Right ventricle myocardium superior (tissue), 1 donor: ENCODE measurements around the gene RNF26. TPM values are rescaled to one million over a fixed set of nuclear protein-coding genes. Genes with fewer than 3 reads are reported as not detected.

ENCODE experiments used
- ATAC-seq: fragments of 200-7000 bp; cut with Tn5 transposase; one replicate; pipeline ENCODE4 v1.9.1; 2020; ENCODE audit warnings: mild to moderate bottlenecking; ENCODE audit not compliant: poor library complexity
- DNase-seq: peaks from one replicate; pipeline ENCODE4 v3.0.0-alpha.2; 2020
- intact Hi-C: fragments of 100-400 bp; cut with DNase I; formaldehyde crosslinking; loops from one replicate; pipeline ENCODE4 v1.11.2; 2022
- total RNA-seq: library from RNA; stranded (reverse); fragmentation: NEBNext Ultra II Directional; extraction: Animal tissue kit (Norgen Biotek cat#: 25700); gene quantifications from one replicate; pipeline ENCODE4 v1.2.1, GENCODE V29; 2021
- donor health status: DM: no; HTN: yes; CAD: no; lungs with severe emphysema.

Gene RNF26
- total RNA-seq, 1 donor from 2014 or later = 12.9 TPM

- DNase-seq (no peak), ATAC-seq (no peak)
- intact Hi-C loops = no loop called here
Observed at GRCh38 chr11:119344291-119345010, 10.1 kb downstream of the RNF26 start.

- no peak for ATAC-seq
- DNase-seq = no peak
- intact Hi-C loops = no loop called here
Observed at GRCh38 chr11:119345685-119346084, 11.4 kb downstream of the RNF26 start.

- intact Hi-C loops = no loop called here
- ATAC-seq (no peak), DNase-seq (no peak)
Observed at GRCh38 chr11:119346605-119347004, 12.3 kb downstream of the RNF26 start, which contains the start of gene MFRP. Gene MFRP, minus strand, starts transcription at chr11:119346705. Its CDS starts 192 bp downstream, at chr11:119346513.

- ATAC-seq (no peak), DNase-seq (no peak)
- intact Hi-C loops = no loop called here
Observed at GRCh38 chr11:119347242-119347641, 12.9 kb downstream of the RNF26 start.

GRCh38 chr11:119347940-119348605 lies 13.7 kb downstream of the RNF26 start:
- DNase-seq (no peak), ATAC-seq (no peak)
- intact Hi-C loops = no loop called here

GRCh38 chr11:119350302-119350701 lies 16.0 kb downstream of the RNF26 start:
- ATAC-seq = no peak
- peak; percentile 10 for DNase-seq
- intact Hi-C loops = loop anchor here (10.0 kb wide), 1 partner anchor 124 kb away; no protein-coding TSS in a partner anchor

- no peak for DNase-seq
- intact Hi-C loops = loop anchor here (10.0 kb wide), 1 partner anchor 124 kb away; no protein-coding TSS in a partner anchor
- ATAC-seq = no peak
Observed at GRCh38 chr11:119351232-119351631, 16.9 kb downstream of the RNF26 start.

GRCh38 chr11:119352857-119353260 lies 18.5 kb downstream of the RNF26 start:
- DNase-seq = peak; percentile 56
- intact Hi-C loops = loop anchor here (10.0 kb wide), 1 partner anchor 122 kb away; no protein-coding TSS in a partner anchor
- peak; percentile 37 for ATAC-seq

GRCh38 chr11:119355091-119355843 lies 20.9 kb downstream of the RNF26 start:
- DNase-seq (no peak), ATAC-seq (no peak)
- intact Hi-C loops = loop anchor here (10.0 kb wide), 1 partner anchor 120 kb away; no protein-coding TSS in a partner anchor

- intact Hi-C loops = loop anchor here (10.0 kb wide), 1 partner anchor 118 kb away; no protein-coding TSS in a partner anchor
- ATAC-seq (peak; percentile 77), DNase-seq (peak; percentile 89)
Observed at GRCh38 chr11:119356349-119357031, 22.2 kb downstream of the RNF26 start.

GRCh38 chr11:119357074-119357473 lies 22.7 kb downstream of the RNF26 start:
- intact Hi-C loops = loop anchor here (10.0 kb wide), 1 partner anchor 118 kb away; no protein-coding TSS in a partner anchor
- DNase-seq (no peak), ATAC-seq (peak; percentile 2)

GRCh38 chr11:119359365-119360214 lies 25.3 kb downstream of the RNF26 start:
- peak; percentile 37 for DNase-seq
- intact Hi-C loops = loop anchor here (10.0 kb wide), 1 partner anchor 115 kb away; no protein-coding TSS in a partner anchor
- no peak for ATAC-seq

- ATAC-seq = peak; percentile 57
- peak; percentile 79 for DNase-seq
- intact Hi-C loops = no loop called here
Observed at GRCh38 chr11:119361056-119361787, 26.9 kb downstream of the RNF26 start.

- ATAC-seq = peak; percentile 10
- intact Hi-C loops = no loop called here
- DNase-seq = no peak
Observed at GRCh38 chr11:119361941-119362725, 27.8 kb downstream of the RNF26 start.

- intact Hi-C loops = no loop called here
- ATAC-seq (no peak), DNase-seq (no peak)
Observed at GRCh38 chr11:119362741-119363080, 28.4 kb downstream of the RNF26 start.
